HCT116 (cell line): ENCODE measurements around the gene ATOX1. TPM values are rescaled to one million over a fixed set of nuclear protein-coding genes. Genes with fewer than 3 reads are reported as not detected.

Source experiments
- ATAC-seq: fragments of 200-7000 bp; cut with Tn5 transposase; 2 replicates; pipeline ENCODE4 v1.9.1; 2020; ENCODE audit warnings: mild to moderate bottlenecking, moderate library complexity
- BruUV-seq: library from RNA; stranded (reverse); fragments of 400-500 nt; replicated peaks from 2 replicates; lab custom pipeline; 2021; lab: Mats Ljungman, UMichigan
- CTCF ChIA-PET: fragments of 300-600 bp; sonication (Branson Sonifier 250); formaldehyde crosslinking; loops from one replicate; lab custom pipeline; 2021; ENCODE audit warnings: antibody characterized with exemption; lab: Charles Lee
- POLR2A ChIA-PET: fragments of 300-600, 350-600 bp; sonication (Branson Sonifier 250); formaldehyde crosslinking; loops from one replicate; lab custom pipeline; 2021; ENCODE audit warnings: antibody characterized with exemption; lab: Charles Lee
- RAD21 ChIA-PET, 2 experiments: fragments of 300-600 bp; sonication (Branson Sonifier 250); formaldehyde crosslinking; loops; one replicate each; lab custom pipeline; 2023; ENCODE audit warnings: low total read pairs in 2 of 2; ENCODE audit not compliant: uncharacterized antibody in 2 of 2, unreplicated experiment in 2 of 2, low non-redundant PET in 1 of 2; lab: Charles Lee
- DNase-seq: peaks from one replicate; pipeline ENCODE4 v3.0.0-alpha.2; 2010; ENCODE audit warnings: low read depth, low spot score
- H2AFZ ChIP-seq: fragments of 200-600 bp; shearing (Covaris generic), sonication (generic); 2 replicates; pipeline ENCODE4 v1.6.1; 2017; ENCODE audit warnings: low read depth, mixed run types, mixed read lengths, antibody characterized with exemption, low read length; ENCODE audit not compliant: poor library complexity, severe bottlenecking
- H3K27ac ChIP-seq: 2 replicates; pipeline ENCODE4 v1.5.1; 2012; ENCODE audit warnings: low read depth, low read length
- H3K27me3 ChIP-seq: fragments of 200-600 bp; sonication (generic); 2 replicates; pipeline ENCODE4 v1.6.1; 2016; ENCODE audit warnings: mixed run types, low read length, mixed read lengths; ENCODE audit not compliant: insufficient read depth
- H3K36me3 ChIP-seq, 2 experiments: fragments of 200-500 bp in 1 of 2; fragments of 200-600 bp in 1 of 2; sonication (Bioruptor generic) in 1 of 2; sonication (generic) in 1 of 2; 2 replicates each; pipeline versions ENCODE4 v1.5.1 to v1.6.1; 2014 to 2016; ENCODE audit warnings: low read length in 2 of 2, inconsistent platforms in 1 of 2, mixed read lengths in 1 of 2, mixed run types in 1 of 2; ENCODE audit not compliant: insufficient read depth in 2 of 2, control insufficient read depth in 1 of 2
- H3K4me1 ChIP-seq, 2 experiments: fragments of 200-600 bp in 1 of 2; sonication (generic) in 1 of 2; 2 replicates each; pipeline versions ENCODE4 v1.5.1 to v1.6.1; 2012 to 2017; ENCODE audit warnings: low read length in 2 of 2, inconsistent platforms in 1 of 2, mild to moderate bottlenecking in 1 of 2, mixed read lengths in 1 of 2, mixed run types in 1 of 2, moderate library complexity in 1 of 2; ENCODE audit not compliant: insufficient read depth in 2 of 2, control insufficient read depth in 1 of 2
- H3K4me2 ChIP-seq: fragments of 200-600 bp; sonication (generic); 2 replicates; pipeline ENCODE4 v1.6.1; 2017; ENCODE audit warnings: mixed run types, low read length, mixed read lengths
- H3K4me3 ChIP-seq, 2 experiments: fragments of 200-600 bp in 1 of 2; sonication (generic) in 1 of 2; replicated peaks in 1 of 2; 2 replicates each; pipeline ENCODE4 v1.5.1; 2011 to 2016; ENCODE audit warnings: low read length in 2 of 2, control low read depth in 1 of 2, low read depth in 1 of 2, mild to moderate bottlenecking in 1 of 2, mixed read lengths in 1 of 2, mixed run types in 1 of 2
- H3K79me2 ChIP-seq: fragments of 200-600 bp; sonication (generic); 2 replicates; pipeline ENCODE4 v1.6.1; 2017; ENCODE audit warnings: mild to moderate bottlenecking, mixed run types, low read length, moderate library complexity, mixed read lengths; ENCODE audit not compliant: insufficient read depth
- H3K9ac ChIP-seq: fragments of 200-600 bp; sonication (generic); 2 replicates; pipeline ENCODE4 v1.6.1; 2016; ENCODE audit warnings: low read length, mixed read lengths
- H3K9me2 ChIP-seq: fragments of 200-600 bp; sonication (generic), shearing (Covaris generic); 2 replicates; pipeline ENCODE4 v1.6.1; 2017; ENCODE audit warnings: mixed run types, mild to moderate bottlenecking, moderate library complexity; ENCODE audit not compliant: insufficient read depth
- H3K9me3 ChIP-seq, 2 experiments: fragments of 200-500 bp in 1 of 2; fragments of 200-600 bp in 1 of 2; sonication (Bioruptor generic) in 1 of 2; sonication (generic) in 1 of 2; 2 replicates each; pipeline ENCODE4 v1.6.1; 2014 to 2017; ENCODE audit warnings: low read length in 2 of 2, mixed read lengths in 2 of 2, inconsistent platforms in 1 of 2, low read depth in 1 of 2, mild to moderate bottlenecking in 1 of 2, mixed run types in 1 of 2, moderate library complexity in 1 of 2; ENCODE audit not compliant: control insufficient read depth in 1 of 2, insufficient read depth in 1 of 2
- H4K20me1 ChIP-seq: fragments of 200-600 bp; sonication (generic), shearing (Covaris generic); 2 replicates; pipeline ENCODE4 v1.6.1; 2017; ENCODE audit warnings: mixed run types, mild to moderate bottlenecking, moderate library complexity; ENCODE audit not compliant: insufficient read depth
- CBX3 ChIP-seq: IDR thresholded peaks from 2 replicates; pipeline ENCODE4 v1.6.1; 2012; ENCODE audit warnings: low read depth
- CEBPB ChIP-seq: IDR thresholded peaks from 2 replicates; pipeline ENCODE4 v1.6.1; 2012; ENCODE audit warnings: low read depth
- JUND ChIP-seq: IDR thresholded peaks from 2 replicates; pipeline ENCODE4 v1.6.1; 2012
- RAD21 ChIP-seq: IDR thresholded peaks from 2 replicates; pipeline ENCODE4 v1.6.1; 2012; ENCODE audit warnings: low read depth, mild to moderate bottlenecking
- SP1 ChIP-seq: IDR thresholded peaks from 2 replicates; pipeline ENCODE4 v1.6.1; 2012; ENCODE audit warnings: low read depth
- TCF7L2 ChIP-seq: IDR thresholded peaks from 2 replicates; pipeline ENCODE4 v1.7.0; 2011; ENCODE audit warnings: borderline replicate concordance, inconsistent platforms; ENCODE audit not compliant: insufficient read depth, insufficient read length; ENCODE audit errors: extremely low read depth
- intact Hi-C: fragments of 100-400 bp; cut with micrococcal nuclease; formaldehyde crosslinking; loops from 2 replicates; pipeline ENCODE4 v1.10.0; 2022
- total RNA-seq: library from RNA; stranded (reverse); gene quantifications from one replicate; pipeline ENCODE4 v1.2.1, GENCODE V29; 2021; ENCODE audit not compliant: unreplicated experiment
- TF ChIP-seq, protein P1 (sequence below): IDR thresholded peaks from 2 replicates; pipeline ENCODE4 v1.6.1; 2012
- TF ChIP-seq, protein P2 (sequence below), 3 experiments: fragments of 200-600 bp in 1 of 3; sonication (generic) in 1 of 3; IDR thresholded peaks in 2 of 3; conservative IDR thresholded peaks in 1 of 3; 2 replicates each; pipeline ENCODE4 v1.5.1; 2012 to 2017; ENCODE audit warnings: low read depth in 2 of 3, low read length in 2 of 3, antibody characterized with exemption in 1 of 3, borderline replicate concordance in 1 of 3, control low read depth in 1 of 3, mild to moderate bottlenecking in 1 of 3, mixed read lengths in 1 of 3, mixed run types in 1 of 3, moderate library complexity in 1 of 3; ENCODE audit not compliant: insufficient read depth in 1 of 3
- TF ChIP-seq, protein P3 (sequence below): IDR thresholded peaks from 2 replicates; pipeline ENCODE4 v1.6.1; 2012; ENCODE audit warnings: low read depth

Gene ATOX1
- total RNA-seq, 1 experiment from 2014 or later = 66.2 TPM

DNA sequence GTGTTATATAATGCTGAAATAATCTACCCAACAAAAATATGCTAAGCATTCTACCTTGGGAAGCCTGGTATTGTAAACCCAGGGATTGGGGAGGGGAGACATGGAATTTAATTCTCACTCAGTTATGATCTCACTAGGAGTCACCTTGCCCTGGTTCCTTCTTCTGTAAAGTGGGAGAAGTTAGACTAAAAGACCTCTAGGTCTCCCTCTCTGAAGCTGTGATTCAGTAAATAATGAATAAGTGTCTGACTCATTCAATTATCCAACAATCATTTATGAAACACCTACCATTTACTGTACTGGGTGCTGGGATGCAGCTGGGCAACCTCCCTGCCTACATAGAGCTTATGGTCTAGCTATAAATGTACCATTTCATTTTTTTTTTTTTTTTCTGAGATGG is 51.5 kb downstream of the ATOX1 start:
- CTCF ChIA-PET = interaction anchor here (1.8 kb wide), 1 partner anchor 34 kb away, joined by 5 read pairs; no protein-coding TSS in a partner anchor
- intact Hi-C loops = no loop called here
- ATAC-seq = peak; percentile 13; the same call in 1 of the 2 replicates

DNA sequence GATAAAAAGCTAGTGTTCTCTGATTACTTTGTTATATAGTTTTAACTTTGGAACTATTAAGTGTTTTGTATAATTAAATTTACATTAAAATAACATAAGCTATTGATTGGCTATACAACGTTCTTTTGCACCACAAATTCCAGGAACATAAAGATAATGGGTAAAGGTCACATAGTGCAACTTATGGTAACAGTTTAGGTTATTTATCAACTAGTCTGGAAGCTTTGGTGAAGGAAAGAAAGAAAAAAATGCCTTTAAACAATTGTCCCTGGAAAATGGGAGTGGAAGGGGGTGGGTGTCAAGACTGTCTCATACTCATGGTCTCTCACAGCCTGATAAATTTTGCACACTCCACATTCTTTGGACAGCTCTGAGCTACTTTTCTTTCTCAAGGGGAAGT is 54.7 kb downstream of the ATOX1 start:
- Histone ChIP-seq H3K9me2 (no peaks in the 10 kb centered on the region), H3K9ac (no peak overlapping the region), H2AFZ (no peak overlapping the region), H3K27ac (no peak overlapping the region), H4K20me1 (no peaks in the 10 kb centered on the region), H3K4me1 (peaks cover 26 to 36% of the 10 kb centered on the region in 2 experiments), H3K9me3 (no peaks in the 10 kb centered on the region), H3K27me3 (no peaks in the 10 kb centered on the region), H3K4me2 (no peak overlapping the region), H3K4me3 (no peak overlapping the region), H3K36me3 (no peaks in the 10 kb centered on the region), H3K79me2 (no peaks in the 10 kb centered on the region)
- no peak for DNase-seq
- BruUV-seq = no TSS peak
- CTCF ChIA-PET = interaction anchor here (0.7 to 1.5 kb wide), 2 partner anchors 15 to 45 kb away, joined by 3 to 5 read pairs; no protein-coding TSS in a partner anchor
- POLR2A ChIA-PET = no interaction called here
- intact Hi-C loops = no loop called here
- ATAC-seq = no peak
- RAD21 ChIA-PET = no interaction called here
- no peak for TF ChIP-seq SP1
- TF ChIP-seq JUND = no peak
- no peak for TF ChIP-seq RAD21
- TF ChIP-seq, protein P1, sequence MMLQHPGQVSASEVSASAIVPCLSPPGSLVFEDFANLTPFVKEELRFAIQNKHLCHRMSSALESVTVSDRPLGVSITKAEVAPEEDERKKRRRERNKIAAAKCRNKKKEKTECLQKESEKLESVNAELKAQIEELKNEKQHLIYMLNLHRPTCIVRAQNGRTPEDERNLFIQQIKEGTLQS = no peak
- TF ChIP-seq CBX3 = no peak
- no peak for TF ChIP-seq TCF7L2
- TF ChIP-seq, protein P2, sequence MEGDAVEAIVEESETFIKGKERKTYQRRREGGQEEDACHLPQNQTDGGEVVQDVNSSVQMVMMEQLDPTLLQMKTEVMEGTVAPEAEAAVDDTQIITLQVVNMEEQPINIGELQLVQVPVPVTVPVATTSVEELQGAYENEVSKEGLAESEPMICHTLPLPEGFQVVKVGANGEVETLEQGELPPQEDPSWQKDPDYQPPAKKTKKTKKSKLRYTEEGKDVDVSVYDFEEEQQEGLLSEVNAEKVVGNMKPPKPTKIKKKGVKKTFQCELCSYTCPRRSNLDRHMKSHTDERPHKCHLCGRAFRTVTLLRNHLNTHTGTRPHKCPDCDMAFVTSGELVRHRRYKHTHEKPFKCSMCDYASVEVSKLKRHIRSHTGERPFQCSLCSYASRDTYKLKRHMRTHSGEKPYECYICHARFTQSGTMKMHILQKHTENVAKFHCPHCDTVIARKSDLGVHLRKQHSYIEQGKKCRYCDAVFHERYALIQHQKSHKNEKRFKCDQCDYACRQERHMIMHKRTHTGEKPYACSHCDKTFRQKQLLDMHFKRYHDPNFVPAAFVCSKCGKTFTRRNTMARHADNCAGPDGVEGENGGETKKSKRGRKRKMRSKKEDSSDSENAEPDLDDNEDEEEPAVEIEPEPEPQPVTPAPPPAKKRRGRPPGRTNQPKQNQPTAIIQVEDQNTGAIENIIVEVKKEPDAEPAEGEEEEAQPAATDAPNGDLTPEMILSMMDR (IDR thresholded peaks at IDR 0.05 in 2 of 3, conservative IDR thresholded peaks at IDR 0.05 in 1 of 3; ENCODE audit: borderline replicate concordance in 1 of 3, insufficient read depth in 1 of 3, low read depth in 2 of 3, low read length in 2 of 3) = no peak
- TF ChIP-seq CEBPB = no peak

More for the DNA sequence above, 51.5 kb downstream of the ATOX1 start:
- H3K79me2 ChIP-seq = no peaks in the 10 kb centered on the region
- H4K20me1 ChIP-seq = no peaks in the 10 kb centered on the region
- POLR2A ChIA-PET = interaction anchor here (1.6 kb wide), 1 partner anchor 32 kb away, joined by 3 read pairs; no protein-coding TSS in a partner anchor
- no peak overlapping the region for H2AFZ ChIP-seq
- BruUV-seq = no TSS peak
- TF ChIP-seq JUND = peak; percentile 35; the same call in 1 of the 2 replicates
- peak; percentile 20; the same call in 1 of the 2 replicates for TF ChIP-seq SP1
- TF ChIP-seq, protein P3, sequence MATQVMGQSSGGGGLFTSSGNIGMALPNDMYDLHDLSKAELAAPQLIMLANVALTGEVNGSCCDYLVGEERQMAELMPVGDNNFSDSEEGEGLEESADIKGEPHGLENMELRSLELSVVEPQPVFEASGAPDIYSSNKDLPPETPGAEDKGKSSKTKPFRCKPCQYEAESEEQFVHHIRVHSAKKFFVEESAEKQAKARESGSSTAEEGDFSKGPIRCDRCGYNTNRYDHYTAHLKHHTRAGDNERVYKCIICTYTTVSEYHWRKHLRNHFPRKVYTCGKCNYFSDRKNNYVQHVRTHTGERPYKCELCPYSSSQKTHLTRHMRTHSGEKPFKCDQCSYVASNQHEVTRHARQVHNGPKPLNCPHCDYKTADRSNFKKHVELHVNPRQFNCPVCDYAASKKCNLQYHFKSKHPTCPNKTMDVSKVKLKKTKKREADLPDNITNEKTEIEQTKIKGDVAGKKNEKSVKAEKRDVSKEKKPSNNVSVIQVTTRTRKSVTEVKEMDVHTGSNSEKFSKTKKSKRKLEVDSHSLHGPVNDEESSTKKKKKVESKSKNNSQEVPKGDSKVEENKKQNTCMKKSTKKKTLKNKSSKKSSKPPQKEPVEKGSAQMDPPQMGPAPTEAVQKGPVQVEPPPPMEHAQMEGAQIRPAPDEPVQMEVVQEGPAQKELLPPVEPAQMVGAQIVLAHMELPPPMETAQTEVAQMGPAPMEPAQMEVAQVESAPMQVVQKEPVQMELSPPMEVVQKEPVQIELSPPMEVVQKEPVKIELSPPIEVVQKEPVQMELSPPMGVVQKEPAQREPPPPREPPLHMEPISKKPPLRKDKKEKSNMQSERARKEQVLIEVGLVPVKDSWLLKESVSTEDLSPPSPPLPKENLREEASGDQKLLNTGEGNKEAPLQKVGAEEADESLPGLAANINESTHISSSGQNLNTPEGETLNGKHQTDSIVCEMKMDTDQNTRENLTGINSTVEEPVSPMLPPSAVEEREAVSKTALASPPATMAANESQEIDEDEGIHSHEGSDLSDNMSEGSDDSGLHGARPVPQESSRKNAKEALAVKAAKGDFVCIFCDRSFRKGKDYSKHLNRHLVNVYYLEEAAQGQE = no peak
- H3K9me2 ChIP-seq = no peaks in the 10 kb centered on the region
- no peaks in the 10 kb centered on the region for H3K9me3 ChIP-seq
- no peaks in the 10 kb centered on the region for H3K27me3 ChIP-seq
- RAD21 ChIA-PET = no interaction called here
- peak overlapping the region; percentile 28; the same call in 1 of the 2 replicates for H3K4me2 ChIP-seq
- H3K36me3 ChIP-seq = no peaks in the 10 kb centered on the region
- peak overlapping the region; percentile 13 for H3K27ac ChIP-seq
- no peak for DNase-seq
- H3K4me1 ChIP-seq = peaks cover 26 to 28% of the 10 kb centered on the region in 2 experiments
- H3K4me3 ChIP-seq = no peak overlapping the region
- no peak overlapping the region for H3K9ac ChIP-seq
